HG03095 (cell line): ENCODE data around the gene CD38.
A peak's percentile ranks its signal among the peaks of the same experiment; 100 is the strongest.
"Not testable (repeated sequence)": the region's sequence is repeated elsewhere in the genome, so short reads cannot be mapped to it uniquely, and the experiment has no call there.

Experiments used
- ATAC-seq: cut with Tn5 transposase; IDR thresholded peaks from one replicate; pipeline ENCODE4 v1.9.1; 2021; ENCODE audit warnings: moderate library complexity; ENCODE audit not compliant: unreplicated experiment

The CD38 gene

DNA sequence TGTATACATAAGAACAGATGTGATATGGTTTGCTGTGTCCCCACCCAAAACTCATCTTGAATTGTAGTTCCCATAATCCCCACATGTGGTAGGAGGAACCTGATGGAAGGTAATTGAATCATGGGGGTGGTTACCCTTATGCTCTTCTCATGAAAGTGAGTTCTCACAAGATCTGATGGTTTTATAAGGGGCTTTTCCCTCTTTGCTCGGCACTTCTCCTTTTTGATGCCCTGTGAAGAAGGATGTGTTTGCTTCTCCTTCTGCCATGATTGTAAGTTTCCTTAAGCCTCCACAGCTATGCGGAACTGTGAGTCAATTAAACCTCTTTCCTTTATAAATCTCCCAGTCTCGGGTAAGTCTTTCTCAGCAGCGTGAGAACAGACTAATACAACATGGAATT, 83.1 kb downstream of the CD38 start:
- ATAC-seq: not testable (repeated sequence)

DNA sequence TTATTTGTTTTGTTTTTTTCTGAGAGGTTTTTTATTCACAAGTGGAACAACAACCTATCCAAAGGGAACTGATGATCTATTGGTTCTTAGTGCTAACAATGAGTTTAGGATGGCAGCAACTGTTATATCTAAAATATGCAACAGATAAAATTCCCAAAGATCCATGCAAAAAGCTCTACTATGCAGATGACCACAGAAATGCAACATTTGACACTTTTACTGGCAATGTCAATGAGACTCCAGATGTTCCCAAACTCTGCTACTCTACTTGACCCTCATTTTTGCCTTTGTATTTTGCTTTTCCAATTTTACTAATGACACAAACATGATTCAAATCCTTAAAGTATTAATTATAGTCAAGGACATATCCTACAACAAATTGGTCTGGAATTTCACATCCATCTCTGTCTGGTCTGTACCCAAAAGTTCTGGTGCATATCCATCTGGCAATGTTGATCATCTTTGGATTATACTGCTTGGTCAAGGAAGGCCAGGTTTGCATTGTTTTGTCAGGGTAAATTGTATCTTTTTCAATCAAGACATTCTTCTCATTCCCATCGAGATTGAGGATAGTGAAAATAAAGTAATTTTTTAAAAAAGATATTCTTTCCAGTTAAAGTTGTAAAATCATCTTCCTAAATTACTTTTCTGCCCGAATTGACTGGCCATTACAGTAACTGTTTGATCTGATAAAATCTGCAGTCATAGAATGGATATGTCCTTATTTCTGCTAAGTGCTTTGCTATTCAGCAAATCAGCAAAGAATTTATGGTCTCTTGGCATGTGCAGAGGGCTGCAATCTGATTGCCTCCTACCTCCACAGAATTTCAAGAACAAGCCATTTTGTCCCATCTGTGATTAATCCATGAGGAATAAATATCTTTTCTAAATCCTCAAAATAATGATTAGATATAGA, 86.8 kb downstream of the CD38 start:
- ATAC-seq: no peak

DNA sequence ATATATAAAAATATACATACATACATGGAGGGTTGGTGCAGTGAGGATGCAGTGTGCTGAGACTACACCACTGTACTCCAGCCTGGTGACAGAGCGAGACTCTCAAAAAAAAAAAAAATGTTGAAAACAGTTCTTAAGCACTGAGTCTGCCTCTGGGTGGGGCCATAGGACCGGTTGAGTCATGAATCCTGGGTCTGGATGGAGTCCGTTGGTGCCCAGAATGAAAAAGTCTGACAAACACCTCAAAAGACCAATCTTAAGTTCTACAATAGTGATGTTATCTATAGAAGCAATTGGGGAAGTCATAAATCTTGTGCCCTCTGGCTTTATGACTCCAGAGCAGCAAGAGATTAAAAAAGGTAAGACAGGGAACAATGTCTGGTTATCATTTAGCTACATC, 90.0 kb downstream of the CD38 start:
- no peak for ATAC-seq

DNA sequence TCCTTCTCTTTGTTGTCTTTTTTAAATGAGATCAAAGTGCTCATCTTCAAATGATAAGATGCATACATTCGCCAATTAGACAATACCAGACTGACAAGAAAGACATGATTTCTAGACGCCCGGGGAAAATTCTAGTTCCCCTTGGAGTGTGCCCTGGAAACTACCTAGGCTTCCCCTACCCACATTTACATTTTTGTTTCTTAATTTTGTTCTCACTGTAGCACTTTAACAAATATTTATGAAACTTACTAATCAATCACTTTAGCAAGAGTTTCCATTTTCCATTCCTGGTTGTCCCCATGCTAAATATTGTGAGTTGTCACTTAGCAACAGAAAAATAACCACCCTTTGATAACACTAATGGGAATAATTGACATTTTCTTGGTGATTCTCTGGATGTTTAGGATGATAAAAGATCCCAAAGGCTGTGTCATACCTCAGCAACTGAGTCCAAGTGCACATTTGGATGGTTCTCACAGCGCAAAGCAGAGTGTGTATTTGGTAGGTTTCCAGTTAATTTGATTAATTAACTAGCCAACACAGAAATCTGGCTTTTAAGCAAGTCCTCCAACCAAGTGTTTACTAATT, 90.8 kb downstream of the CD38 start:
- ATAC-seq: no peak

DNA sequence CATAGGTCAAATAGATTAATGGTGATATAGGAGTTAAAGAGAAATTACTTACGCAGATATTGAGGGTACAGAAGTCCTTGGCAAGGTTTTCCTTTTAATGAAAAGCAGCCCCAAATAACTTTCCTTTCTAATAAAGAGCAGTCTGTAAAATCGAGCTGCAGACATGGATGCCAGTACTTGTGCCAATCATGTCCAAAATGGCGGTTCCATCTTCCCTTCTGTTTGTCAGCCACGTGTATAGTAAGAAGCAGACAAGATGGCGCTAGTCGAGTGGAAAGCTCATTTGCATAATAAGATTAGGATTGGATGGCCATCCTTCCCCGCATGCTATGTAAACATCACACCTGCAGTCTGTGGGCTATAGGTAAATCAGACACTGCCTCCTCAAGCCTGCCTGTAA, 92.0 kb downstream of the CD38 start:
- no peak for ATAC-seq

DNA sequence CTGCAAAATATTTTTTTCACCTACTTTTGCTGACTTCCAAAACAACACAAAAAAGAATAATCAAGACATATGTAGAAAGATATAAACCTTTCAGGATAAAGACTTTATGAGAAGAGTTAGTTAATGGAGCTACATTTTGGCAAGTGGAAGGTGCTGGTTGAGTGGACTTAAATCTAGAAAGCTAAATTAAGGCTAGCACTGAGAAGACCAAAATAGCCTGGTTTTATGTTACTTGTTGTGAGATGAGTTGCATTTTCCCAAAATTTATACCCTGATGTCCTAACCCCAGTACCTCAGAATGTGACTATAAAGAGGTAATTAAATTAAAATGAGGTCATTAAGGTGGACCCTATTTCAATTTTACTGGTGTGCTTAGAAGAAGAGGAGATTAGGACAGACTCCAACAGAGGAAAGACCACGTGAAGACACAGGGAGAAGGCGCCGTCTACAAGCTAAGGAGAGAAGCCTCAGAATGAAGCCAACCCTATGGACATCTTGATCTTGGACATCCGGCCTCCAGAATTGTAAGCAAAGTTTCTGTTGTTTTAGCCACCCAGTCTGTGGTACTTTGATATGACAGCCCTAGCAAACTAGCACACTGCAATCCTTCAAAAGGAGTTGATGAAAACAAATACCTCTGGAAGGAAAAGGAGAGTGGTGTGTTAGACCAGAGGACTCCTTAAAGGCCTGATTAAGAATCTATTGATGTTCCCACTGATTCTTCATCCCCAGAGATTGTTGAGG, 93.0 kb downstream of the CD38 start:
- ATAC-seq: no peak

DNA sequence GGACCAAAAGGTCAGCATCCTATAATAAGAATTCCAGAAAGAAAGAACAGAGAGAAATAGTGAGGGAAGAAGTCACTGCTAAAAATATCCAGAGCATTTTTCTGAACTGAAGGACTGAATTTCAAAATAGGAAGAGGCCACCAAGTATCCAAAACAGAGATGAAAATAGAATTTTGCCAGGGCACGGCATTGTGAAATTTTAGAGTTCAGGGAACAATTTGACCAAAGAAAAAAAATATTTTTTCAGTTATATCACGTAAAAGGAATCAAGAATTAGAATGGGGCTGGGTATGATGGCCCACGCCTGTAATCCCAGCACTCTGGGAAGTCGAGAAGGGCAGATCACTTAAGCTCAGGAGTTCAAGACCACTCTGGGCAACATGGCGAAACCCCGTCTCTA, 95.0 kb downstream of the CD38 start:
- no peak for ATAC-seq

DNA sequence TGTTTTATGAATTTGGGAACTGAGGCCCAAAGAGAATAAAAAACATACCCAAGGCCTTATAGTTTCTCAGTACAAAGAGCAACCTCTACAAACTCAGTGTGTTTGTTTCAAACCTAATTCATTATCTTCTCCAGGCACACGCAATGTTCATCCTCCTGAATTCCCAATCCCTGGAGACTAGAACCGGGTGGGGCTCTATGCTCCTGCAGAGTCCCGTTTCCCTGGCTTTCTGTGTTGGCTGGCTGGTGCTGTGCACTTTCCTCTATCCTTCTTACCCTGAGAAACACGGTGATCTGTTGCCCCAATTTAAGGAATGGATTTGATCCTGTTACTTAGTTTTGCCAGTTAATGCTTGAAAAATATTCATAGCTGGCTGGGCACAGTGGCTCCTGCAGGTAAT, 96.5 kb downstream of the CD38 start:
- ATAC-seq: no peak

DNA sequence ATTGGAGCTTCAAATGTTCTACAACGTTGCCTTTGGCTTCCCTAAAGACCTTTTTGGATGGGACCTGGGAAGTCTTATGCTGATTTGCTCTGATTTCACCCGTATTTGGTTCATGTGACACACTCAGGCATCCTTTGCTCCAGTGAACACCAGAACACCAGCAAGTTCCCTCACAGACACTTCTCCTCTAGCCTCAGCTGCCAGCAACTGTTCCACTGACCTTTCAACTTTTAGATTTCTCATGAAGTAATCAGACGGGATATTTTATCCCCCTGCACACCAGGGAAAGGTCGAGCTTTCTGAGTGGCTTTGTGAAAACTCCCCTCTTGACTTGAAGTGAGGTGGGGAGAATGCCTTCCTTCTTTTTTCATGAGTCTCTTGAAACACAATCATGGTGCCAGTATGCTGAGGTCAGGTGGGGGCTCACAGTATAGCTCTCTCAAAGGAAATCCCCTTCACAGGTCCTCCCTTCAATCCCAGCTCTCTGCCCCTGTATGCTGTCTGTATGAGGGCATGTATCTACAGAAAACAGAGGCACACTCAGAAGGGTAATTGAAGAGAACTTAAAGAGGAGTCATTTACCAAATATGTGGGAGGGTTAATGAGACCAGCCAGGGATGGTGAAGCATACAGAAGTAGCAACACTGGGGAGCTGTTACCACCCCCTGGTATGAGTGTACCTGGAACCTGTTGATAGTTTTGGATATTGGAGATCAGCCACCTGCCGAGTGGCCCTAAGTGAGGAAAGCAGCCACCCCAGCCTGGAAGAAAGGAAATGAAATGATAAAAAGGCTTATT, 97.7 kb downstream of the CD38 start:
- ATAC-seq: no peak

DNA sequence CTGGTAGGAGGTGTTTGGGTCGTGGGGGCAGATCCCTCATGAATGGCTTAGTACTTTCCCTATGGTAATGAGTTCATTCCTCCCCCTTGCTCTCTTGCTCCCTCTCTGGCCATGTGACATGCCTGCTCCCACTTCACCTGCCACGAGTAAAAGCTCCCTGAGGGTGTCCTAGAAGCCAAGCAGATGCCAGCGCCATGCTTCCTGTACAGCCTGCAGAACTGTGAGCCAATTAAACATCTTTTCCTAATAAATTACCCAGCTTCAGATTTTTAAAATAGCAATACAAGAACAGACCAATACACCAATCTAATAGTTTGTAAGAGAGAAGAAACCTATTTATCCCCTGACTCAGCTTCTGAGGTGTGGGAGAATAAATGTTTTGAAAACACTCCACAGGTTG, 99.9 kb downstream of the CD38 start:
- no peak for ATAC-seq

DNA sequence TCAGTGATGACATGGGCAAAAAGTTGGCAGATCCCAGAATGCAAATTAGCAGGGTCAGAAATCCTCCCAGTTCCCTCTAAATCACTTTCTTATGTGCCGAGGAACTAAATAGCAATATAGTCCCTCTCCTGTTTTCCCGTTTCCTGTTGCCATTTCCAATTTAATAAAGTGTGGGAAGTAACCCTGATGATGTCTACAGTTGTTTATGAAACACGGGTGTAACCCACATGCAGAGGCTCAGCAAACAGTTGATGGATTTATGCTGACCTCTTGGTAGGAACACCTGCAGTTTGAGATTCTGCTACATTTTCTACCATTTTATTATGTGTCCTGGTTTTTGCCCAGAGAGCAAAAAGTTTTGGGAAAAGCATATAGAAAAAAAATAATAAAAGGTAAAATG, 103.7 kb downstream of the CD38 start:
- no peak for ATAC-seq

DNA sequence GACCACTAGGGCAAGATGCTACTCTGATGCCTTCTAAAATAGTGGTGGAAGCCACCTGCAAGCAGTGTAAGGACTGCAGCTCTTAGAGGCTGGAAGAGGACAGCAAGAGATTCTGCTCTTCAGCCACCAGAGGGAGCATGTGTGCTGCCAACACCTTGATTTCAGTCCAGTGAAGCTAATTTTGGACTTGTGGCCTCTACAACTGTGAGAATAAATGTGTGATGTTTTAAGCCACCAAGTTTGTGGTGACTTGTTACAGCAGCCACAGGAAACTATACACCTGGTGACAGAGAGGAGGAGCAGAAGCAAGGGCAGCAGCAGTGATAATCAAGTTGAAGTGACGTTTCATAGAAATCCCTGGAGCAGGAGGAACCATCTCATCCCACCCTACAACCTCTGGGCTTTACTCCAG, 104.6 kb downstream of the CD38 start:
- peak; percentile 98 for ATAC-seq

DNA sequence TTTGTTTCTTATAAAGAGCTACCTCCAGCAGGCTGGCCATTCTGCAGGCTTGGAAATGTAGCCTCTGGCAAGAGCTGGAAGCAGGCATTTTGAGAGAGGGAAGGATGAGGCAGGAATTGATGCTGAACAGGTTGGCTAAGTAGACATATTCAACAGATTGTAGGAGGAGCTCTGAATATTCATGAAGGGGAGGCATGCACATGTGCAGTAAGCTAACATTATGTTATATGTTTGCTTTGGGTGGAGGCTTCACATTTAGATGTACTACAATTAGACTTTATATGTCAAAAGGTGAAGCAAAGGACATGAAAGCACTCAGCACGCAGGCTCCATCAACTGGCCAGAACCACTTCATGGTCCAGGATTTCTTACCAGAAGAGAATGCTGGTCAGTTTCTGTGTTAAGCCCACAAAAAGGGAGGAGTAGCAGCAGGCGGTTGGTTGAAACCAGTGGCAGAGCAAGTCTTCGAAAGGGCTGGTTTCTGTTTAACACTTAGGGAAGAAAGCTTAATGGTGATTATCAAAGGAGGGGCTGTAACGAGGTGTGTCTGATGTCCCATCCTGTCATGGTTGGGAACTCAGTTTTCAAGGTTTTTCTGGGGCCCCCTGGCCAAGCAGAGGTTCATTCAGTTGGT, 105.6 kb downstream of the CD38 start:
- ATAC-seq: no peak

DNA sequence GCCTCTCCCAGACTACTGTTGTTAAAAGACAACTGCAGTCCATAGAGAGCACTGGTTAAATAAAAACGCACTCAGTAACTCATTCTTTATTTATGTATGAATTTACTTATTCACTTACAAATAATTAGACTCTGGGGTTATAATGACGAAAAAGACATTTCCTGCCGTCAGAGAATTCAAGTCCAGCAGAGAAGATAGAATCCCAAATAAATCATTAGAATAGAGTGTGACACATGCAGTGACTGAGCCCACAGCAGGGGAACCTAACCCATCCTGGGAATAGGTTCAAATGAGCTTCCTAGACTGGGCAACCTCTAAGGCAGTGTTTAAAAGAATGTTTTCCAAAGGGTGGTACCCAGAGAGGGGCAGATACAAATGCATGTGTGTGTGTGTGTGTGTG, 106.5 kb downstream of the CD38 start:
- ATAC-seq: no peak

DNA sequence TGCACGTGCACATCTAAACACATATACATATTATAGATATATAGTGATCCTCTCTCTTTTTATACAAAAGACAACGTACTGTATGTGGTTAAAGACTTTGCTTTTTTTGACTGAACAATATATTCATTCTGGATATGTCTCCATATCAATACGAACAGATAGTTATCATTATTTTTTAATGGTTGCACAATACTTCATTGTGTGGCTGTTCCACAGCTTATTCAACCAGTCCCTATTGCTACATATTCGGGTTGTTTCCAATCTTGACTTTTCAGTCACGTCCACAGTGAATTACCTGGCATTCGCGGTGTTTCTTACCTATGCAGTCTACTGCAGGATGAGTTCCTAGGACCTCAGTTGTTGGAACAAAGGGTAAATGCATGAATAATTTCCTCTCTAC, 107.3 kb downstream of the CD38 start:
- ATAC-seq: no peak

DNA sequence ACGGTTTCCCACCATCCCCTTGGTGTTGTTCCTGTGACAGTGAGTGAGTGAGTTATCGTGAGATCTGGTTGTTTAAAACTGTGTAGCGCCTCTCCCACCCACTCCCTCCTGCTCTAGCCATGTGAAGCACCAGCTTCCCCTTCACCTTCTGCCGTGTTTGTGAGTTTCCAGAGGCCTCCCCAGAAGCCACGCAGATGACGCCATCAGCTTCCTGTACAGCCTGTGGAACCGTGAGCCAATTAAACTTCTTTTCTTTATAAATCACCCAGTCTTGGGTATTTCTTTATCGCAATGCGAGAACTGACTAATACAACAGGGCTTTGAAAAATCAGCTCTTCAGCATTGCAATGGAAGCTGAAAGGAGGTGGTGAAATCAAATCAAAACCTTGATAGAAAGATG, 110.4 kb downstream of the CD38 start:
- no peak for ATAC-seq

DNA sequence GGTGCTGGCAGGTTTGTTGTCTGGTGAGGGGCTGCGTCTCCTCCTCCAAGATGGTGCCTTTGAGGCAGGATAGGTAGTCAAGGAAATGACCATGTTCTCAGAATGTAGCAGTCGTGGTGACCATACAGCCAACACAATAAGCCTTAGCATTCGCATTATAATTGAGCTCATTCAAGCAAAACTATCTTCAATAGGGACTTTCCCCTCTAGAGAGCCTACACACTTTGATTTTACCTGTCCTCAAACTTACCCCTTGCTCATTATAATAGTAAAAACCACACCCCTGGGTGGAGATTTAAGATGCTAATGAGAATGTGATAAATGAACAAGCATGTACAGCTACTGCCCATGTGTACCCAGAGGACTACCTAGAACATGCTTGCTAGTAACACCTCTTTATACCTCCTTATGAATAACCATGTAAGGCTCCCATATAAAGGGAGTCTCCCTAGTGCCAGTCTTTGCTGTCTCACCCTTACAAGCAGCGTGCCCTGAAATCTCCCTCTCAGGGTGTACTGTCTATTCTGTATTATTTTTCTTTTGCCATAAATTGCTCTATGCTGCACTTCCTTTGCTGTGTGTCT, 112.2 kb downstream of the CD38 start:
- ATAC-seq: no peak

DNA sequence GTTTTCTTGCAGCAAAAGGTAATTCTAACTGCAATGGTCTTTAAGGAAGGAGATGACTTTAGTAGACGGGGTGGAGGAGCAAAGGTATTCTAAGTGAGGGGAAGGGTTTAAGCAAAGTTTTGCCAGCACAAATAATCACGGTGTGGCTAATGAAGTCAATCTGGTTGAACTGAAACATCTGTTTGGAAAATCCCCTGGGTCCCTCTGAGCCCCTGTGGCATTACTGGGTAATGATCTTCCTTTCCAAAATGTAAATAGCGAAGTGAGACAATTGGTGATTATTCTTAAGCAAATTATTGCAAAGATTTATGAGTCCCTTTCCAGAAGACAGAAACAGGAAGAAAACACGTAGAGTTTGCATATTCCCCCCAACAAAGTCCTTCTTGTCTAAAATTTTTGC, 113.2 kb downstream of the CD38 start:
- ATAC-seq: peak; percentile 66

DNA sequence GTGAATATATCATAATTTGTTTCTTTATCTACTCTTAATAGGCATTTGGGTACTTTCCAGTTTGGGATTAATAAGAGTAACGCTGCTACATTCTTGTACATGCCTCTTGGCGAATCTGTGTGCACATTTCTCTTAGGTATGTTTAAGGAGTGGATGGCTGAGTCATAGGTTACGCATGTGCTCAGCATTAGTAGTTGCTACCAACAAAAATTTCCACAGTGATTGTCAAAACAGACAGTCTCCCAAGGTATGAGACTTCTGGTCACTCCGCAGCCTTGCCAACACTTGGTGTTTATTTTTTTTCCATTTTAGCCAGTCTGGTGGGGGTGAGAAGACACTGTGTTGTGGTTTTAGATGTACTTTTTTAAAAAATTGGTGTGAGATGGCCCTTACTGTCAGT, 115.8 kb downstream of the CD38 start:
- ATAC-seq: no peak

DNA sequence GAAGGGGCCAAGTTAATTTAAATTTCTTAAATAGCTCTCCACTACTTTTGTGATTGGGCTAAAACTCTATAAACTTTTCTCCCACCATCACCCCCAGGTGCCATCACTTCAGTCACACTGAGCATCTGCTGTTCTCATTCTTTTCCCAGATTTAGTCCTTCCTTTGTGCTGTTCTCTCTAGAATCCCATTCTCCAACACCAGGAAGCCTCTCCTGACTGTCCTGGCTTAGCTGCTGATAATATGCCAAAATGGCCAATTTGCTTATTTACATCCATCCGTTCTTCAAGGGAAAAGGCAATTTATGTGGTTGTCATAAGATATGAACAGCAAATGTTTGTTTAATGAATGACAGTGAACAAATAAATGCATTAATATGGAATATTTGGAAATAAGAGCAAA, 116.3 kb downstream of the CD38 start:
- ATAC-seq: no peak
